Measurements from ENCODE around the gene PNPT1. TPM values are rescaled to one million over a fixed set of nuclear protein-coding genes. Genes with fewer than 3 reads are reported as not detected.

The PNPT1 gene
- total and polyA plus RNA-seq, 9 of the 15 experiments (the other 6 are each of a cell fraction or from before 2014, with no cell fraction given): 46.5 to 104 (median 62.7) TPM

GRCh38 chr2:55618275-55619055 lies 75.2 kb downstream of the PNPT1 start (continued):
- TF ChIP-seq, protein P1, sequence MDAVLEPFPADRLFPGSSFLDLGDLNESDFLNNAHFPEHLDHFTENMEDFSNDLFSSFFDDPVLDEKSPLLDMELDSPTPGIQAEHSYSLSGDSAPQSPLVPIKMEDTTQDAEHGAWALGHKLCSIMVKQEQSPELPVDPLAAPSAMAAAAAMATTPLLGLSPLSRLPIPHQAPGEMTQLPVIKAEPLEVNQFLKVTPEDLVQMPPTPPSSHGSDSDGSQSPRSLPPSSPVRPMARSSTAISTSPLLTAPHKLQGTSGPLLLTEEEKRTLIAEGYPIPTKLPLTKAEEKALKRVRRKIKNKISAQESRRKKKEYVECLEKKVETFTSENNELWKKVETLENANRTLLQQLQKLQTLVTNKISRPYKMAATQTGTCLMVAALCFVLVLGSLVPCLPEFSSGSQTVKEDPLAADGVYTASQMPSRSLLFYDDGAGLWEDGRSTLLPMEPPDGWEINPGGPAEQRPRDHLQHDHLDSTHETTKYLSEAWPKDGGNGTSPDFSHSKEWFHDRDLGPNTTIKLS (IDR thresholded peaks at IDR 0.05; ENCODE audit: borderline replicate concordance, low read depth): peak; percentile 20; the same call in 1 of the 2 replicates
- TF ChIP-seq TCF7 (IDR thresholded peaks at IDR 0.05; ENCODE audit: borderline replicate concordance) (no peak), ZBTB40 (IDR thresholded peaks at IDR 0.05) (peak; percentile 39; the same call in 1 of the 2 replicates), ZBTB40 (CRISPR knock-in tag; IDR thresholded peaks at IDR 0.05) (no peak), GATAD2A (IDR thresholded peaks at IDR 0.05) (no peak), BRF2 (IDR thresholded peaks at IDR 0.05; ENCODE audit: borderline replicate concordance, insufficient read depth, insufficient read length) (no peak), GMEB1 (CRISPR knock-in tag; IDR thresholded peaks at IDR 0.05) (no peak), IRF2 (CRISPR knock-in tag; IDR thresholded peaks at IDR 0.05) (no peak), CHD1 (IDR thresholded peaks at IDR 0.05; ENCODE audit: low read length) (peak; percentile 16)
- TF ChIP-seq, protein P2, sequence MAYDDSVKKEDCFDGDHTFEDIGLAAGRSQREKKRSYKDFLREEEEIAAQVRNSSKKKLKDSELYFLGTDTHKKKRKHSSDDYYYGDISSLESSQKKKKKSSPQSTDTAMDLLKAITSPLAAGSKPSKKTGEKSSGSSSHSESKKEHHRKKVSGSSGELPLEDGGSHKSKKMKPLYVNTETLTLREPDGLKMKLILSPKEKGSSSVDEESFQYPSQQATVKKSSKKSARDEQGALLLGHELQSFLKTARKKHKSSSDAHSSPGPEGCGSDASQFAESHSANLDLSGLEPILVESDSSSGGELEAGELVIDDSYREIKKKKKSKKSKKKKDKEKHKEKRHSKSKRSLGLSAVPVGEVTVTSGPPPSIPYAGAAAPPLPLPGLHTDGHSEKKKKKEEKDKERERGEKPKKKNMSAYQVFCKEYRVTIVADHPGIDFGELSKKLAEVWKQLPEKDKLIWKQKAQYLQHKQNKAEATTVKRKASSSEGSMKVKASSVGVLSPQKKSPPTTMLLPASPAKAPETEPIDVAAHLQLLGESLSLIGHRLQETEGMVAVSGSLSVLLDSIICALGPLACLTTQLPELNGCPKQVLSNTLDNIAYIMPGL (CRISPR knock-in tag; IDR thresholded peaks at IDR 0.05): no peak

All from K562 (cell line).